22Rv1 (cell line): ENCODE data around the gene GIMAP7.

Experiments used
- CTCF ChIP-seq: fragments of 450-650 bp; IDR thresholded peaks from 2 replicates; pipeline ENCODE4 v1.5.1; 2017; ENCODE audit warnings: mild to moderate bottlenecking
- ZFX ChIP-seq: fragments of 450-650 bp; IDR thresholded peaks from 2 replicates; pipeline ENCODE4 v1.6.1; 2017; ENCODE audit warnings: antibody characterized with exemption, borderline replicate concordance

GRCh38 chr7:150566572-150566971, 51.9 kb downstream of the GIMAP7 start:
- TF ChIP-seq CTCF: no peak
- TF ChIP-seq ZFX: no peak
